HEK293 (cell line): ENCODE measurements around the gene BMP2.

Source experiments
- CTCF ChIA-PET: fragments of 350-600 bp; formaldehyde crosslinking; extraction: SDS; loops from one replicate; lab custom pipeline; 2021; ENCODE audit warnings: antibody characterized with exemption; lab: Yijun Ruan, JAX
- POLR2A ChIA-PET: fragments of 300-600 bp; formaldehyde crosslinking; extraction: SDS; loops from one replicate; lab custom pipeline; 2020; ENCODE audit warnings: antibody characterized with exemption, inconsistent platforms; lab: Yijun Ruan, JAX
- H3K27ac ChIP-seq: fragments of 200-500 bp; sonication (Bioruptor generic); 2 replicates; pipeline ENCODE4 v1.5.1; 2014; ENCODE audit warnings: low read depth, low read length, control low read depth, inconsistent platforms; ENCODE audit errors: extremely low read depth
- H3K36me3 ChIP-seq, 2 experiments: fragments of 200-500 bp in 1 of 2; sonication (Bioruptor generic) in 1 of 2; 1 replicate in 1 of 2; 2 replicates in 1 of 2; pipeline ENCODE4 v1.5.1; 2014 to 2017; ENCODE audit warnings: inconsistent platforms in 2 of 2, low read length in 2 of 2; ENCODE audit not compliant: control insufficient read depth in 2 of 2, insufficient read depth in 1 of 2
- H3K4me1 ChIP-seq: fragments of 200-500 bp; sonication (Bioruptor generic); 2 replicates; pipeline ENCODE4 v1.5.1; 2014; ENCODE audit warnings: mild to moderate bottlenecking, low read length, inconsistent platforms; ENCODE audit not compliant: control insufficient read depth, insufficient read depth
- H3K4me3 ChIP-seq: 2 replicates; pipeline ENCODE4 v1.5.1; 2011; ENCODE audit warnings: low read depth, mild to moderate bottlenecking, control low read depth, low read length, moderate library complexity
- H3K9me3 ChIP-seq: fragments of 200-500 bp; sonication (Bioruptor generic); 2 replicates; pipeline ENCODE4 v1.5.1; 2014; ENCODE audit warnings: low read depth, low read length, inconsistent platforms; ENCODE audit not compliant: control insufficient read depth, insufficient read depth
- ATF2 ChIP-seq: fragments of 450-650 bp; formaldehyde crosslinking; IDR thresholded peaks from 2 replicates; pipeline ENCODE4 v1.5.1; 2016; ENCODE audit warnings: missing biosample characterization, missing genetic modification characterization, low read depth
- KLF7 ChIP-seq: fragments of 450-650 bp; formaldehyde crosslinking; IDR thresholded peaks from 2 replicates; pipeline ENCODE4 v1.5.1; 2016; ENCODE audit warnings: missing biosample characterization, missing genetic modification characterization, borderline replicate concordance
- MZF1 ChIP-seq: fragments of 450-650 bp; formaldehyde crosslinking; IDR thresholded peaks from 2 replicates; pipeline ENCODE4 v1.5.1; 2017; ENCODE audit warnings: missing biosample characterization, missing genetic modification characterization, borderline replicate concordance
- OVOL3 ChIP-seq: fragments of 450-650 bp; formaldehyde crosslinking; IDR thresholded peaks from 2 replicates; pipeline ENCODE4 v1.5.1; 2016; ENCODE audit warnings: missing biosample characterization, missing genetic modification characterization
- SETDB1 ChIP-seq: IDR thresholded peaks from one replicate; pipeline ENCODE4 v1.6.1; 2017; ENCODE audit warnings: mild to moderate bottlenecking, low read length, moderate library complexity, mixed read lengths; ENCODE audit not compliant: insufficient read length
- SP7 ChIP-seq: fragments of 450-650 bp; formaldehyde crosslinking; IDR thresholded peaks from 2 replicates; pipeline ENCODE4 v1.5.1; 2016; ENCODE audit warnings: missing biosample characterization, missing genetic modification characterization
- YY1 ChIP-seq: fragments of 450-650 bp; formaldehyde crosslinking; IDR thresholded peaks from 2 replicates; pipeline ENCODE4 v1.5.1; 2018; ENCODE audit warnings: missing biosample characterization, missing genetic modification characterization
- ZEB2 ChIP-seq: fragments of 450-650 bp; formaldehyde crosslinking; IDR thresholded peaks from 2 replicates; pipeline ENCODE4 v1.5.1; 2016; ENCODE audit warnings: missing biosample characterization, missing genetic modification characterization
- ZFHX2 ChIP-seq: fragments of 450-650 bp; formaldehyde crosslinking; conservative IDR thresholded peaks from 2 replicates; pipeline ENCODE4 v1.5.1; 2016; ENCODE audit warnings: missing biosample characterization, missing genetic modification characterization
- ZNF114 ChIP-seq: fragments of 450-650 bp; formaldehyde crosslinking; IDR thresholded peaks from 2 replicates; pipeline ENCODE4 v1.5.0; 2017; ENCODE audit warnings: missing biosample characterization, missing genetic modification characterization
- ZNF133 ChIP-seq: fragments of 450-650 bp; formaldehyde crosslinking; IDR thresholded peaks from 2 replicates; pipeline ENCODE4 v1.5.1; 2016; ENCODE audit warnings: missing biosample characterization, missing genetic modification characterization
- ZNF155 ChIP-seq: fragments of 450-650 bp; formaldehyde crosslinking; IDR thresholded peaks from 2 replicates; pipeline ENCODE4 v1.5.1; 2016; ENCODE audit warnings: missing biosample characterization, missing genetic modification characterization
- ZNF24 ChIP-seq: fragments of 450-650 bp; formaldehyde crosslinking; IDR thresholded peaks from 2 replicates; pipeline ENCODE4 v1.5.1; 2016; ENCODE audit warnings: missing biosample characterization, missing genetic modification characterization
- ZNF26 ChIP-seq: fragments of 450-650 bp; formaldehyde crosslinking; IDR thresholded peaks from 2 replicates; pipeline ENCODE4 v1.5.1; 2016; ENCODE audit warnings: missing biosample characterization, missing genetic modification characterization
- ZNF280C ChIP-seq: fragments of 450-650 bp; formaldehyde crosslinking; IDR thresholded peaks from 2 replicates; pipeline ENCODE4 v1.5.1; 2016; ENCODE audit warnings: missing biosample characterization, missing genetic modification characterization
- ZNF335 ChIP-seq: fragments of 450-650 bp; formaldehyde crosslinking; conservative IDR thresholded peaks from 2 replicates; pipeline ENCODE4 v1.5.1; 2016; ENCODE audit warnings: missing biosample characterization, missing genetic modification characterization
- ZNF366 ChIP-seq: fragments of 450-650 bp; formaldehyde crosslinking; conservative IDR thresholded peaks from 2 replicates; pipeline ENCODE4 v1.5.1; 2016; ENCODE audit warnings: missing biosample characterization, missing genetic modification characterization
- ZNF426 ChIP-seq: fragments of 450-650 bp; formaldehyde crosslinking; IDR thresholded peaks from 2 replicates; pipeline ENCODE4 v1.5.1; 2017; ENCODE audit warnings: missing biosample characterization, missing genetic modification characterization, mild to moderate bottlenecking, inconsistent platforms, moderate library complexity
- ZNF549 ChIP-seq: fragments of 450-650 bp; IDR thresholded peaks from 2 replicates; pipeline ENCODE4 v1.5.1; 2018; ENCODE audit warnings: missing biosample characterization, missing genetic modification characterization, mild to moderate bottlenecking, inconsistent platforms, moderate library complexity
- ZNF560 ChIP-seq: fragments of 450-650 bp; formaldehyde crosslinking; IDR thresholded peaks from 2 replicates; pipeline ENCODE4 v1.5.1; 2017; ENCODE audit warnings: missing biosample characterization, missing genetic modification characterization, borderline replicate concordance
- ZNF596 ChIP-seq: fragments of 450-650 bp; IDR thresholded peaks from 2 replicates; pipeline ENCODE4 v1.5.0; 2018; ENCODE audit warnings: missing biosample characterization, mild to moderate bottlenecking, missing genetic modification characterization, moderate library complexity
- ZNF623 ChIP-seq: fragments of 450-650 bp; formaldehyde crosslinking; IDR thresholded peaks from 2 replicates; pipeline ENCODE4 v1.5.1; 2016; ENCODE audit warnings: missing biosample characterization, missing genetic modification characterization
- ZNF837 ChIP-seq: fragments of 450-650 bp; formaldehyde crosslinking; IDR thresholded peaks from 2 replicates; pipeline ENCODE4 v1.5.1; 2016; ENCODE audit warnings: missing biosample characterization, missing genetic modification characterization
- ZSCAN5A ChIP-seq: fragments of 450-650 bp; formaldehyde crosslinking; IDR thresholded peaks from 2 replicates; pipeline ENCODE4 v1.5.1; 2016; ENCODE audit warnings: missing biosample characterization, missing genetic modification characterization

Gene BMP2

GRCh38 chr20:6718662-6719368 lies 48.7 kb upstream of the BMP2 start:
- H3K27ac ChIP-seq: no peak overlapping the region
- TF ChIP-seq KLF7 (tag by site-specific recombination) (no peak), SETDB1 (peak; percentile 71), ZNF596 (tag by site-specific recombination) (no peak), ZNF549 (tag by site-specific recombination) (no peak), ZNF280C (tag by site-specific recombination) (no peak)
- ChIA-PET CTCF (interaction anchor here (0.6 to 2.2 kb wide), 7 partner anchors 11 to 1596 kb away, joined by 3 to 6 read pairs (median 4); no protein-coding TSS in a partner anchor), POLR2A (interaction anchor here (1.2 to 1.5 kb wide), 2 partner anchors 48 to 56 kb away, joined by 4 read pairs; partner anchors contain the start of gene BMP2)
- H3K9me3 ChIP-seq: no peaks in the 10 kb centered on the region
- H3K4me3 ChIP-seq: no peak overlapping the region
- no peaks in the 10 kb centered on the region for H3K36me3 ChIP-seq
- no peaks in the 10 kb centered on the region for H3K4me1 ChIP-seq

GRCh38 chr20:6719369-6719721 lies 48.1 kb upstream of the BMP2 start:
- POLR2A ChIA-PET: interaction anchor here (1.2 kb wide), 1 partner anchor 57 kb away, joined by 4 read pairs; no protein-coding TSS in a partner anchor
- Histone ChIP-seq H3K4me3 (no peak overlapping the region), H3K9me3 (no peaks in the 10 kb centered on the region), H3K27ac (no peak overlapping the region), H3K4me1 (no peaks in the 10 kb centered on the region), H3K36me3 (no peaks in the 10 kb centered on the region)
- CTCF ChIA-PET: interaction anchor here (2.2 kb wide), 1 partner anchor 78 kb away, joined by 6 read pairs; no protein-coding TSS in a partner anchor
- TF ChIP-seq MZF1 (tag by site-specific recombination) (no peak), ZNF133 (tag by site-specific recombination) (no peak), OVOL3 (tag by site-specific recombination) (no peak), ZSCAN5A (tag by site-specific recombination) (no peak), ZNF26 (tag by site-specific recombination) (no peak), ZNF623 (tag by site-specific recombination) (no peak), ZNF426 (no peak)

- ChIA-PET CTCF (no interaction called here), POLR2A (no interaction called here)
- no peaks in the 10 kb centered on the region for H3K4me1 ChIP-seq
- H3K27ac ChIP-seq: no peak overlapping the region
- no peak overlapping the region for H3K4me3 ChIP-seq
- no peaks in the 10 kb centered on the region for H3K9me3 ChIP-seq
- H3K36me3 ChIP-seq: no peaks in the 10 kb centered on the region
- TF ChIP-seq ZNF560 (no peak), ZNF24 (tag by site-specific recombination) (no peak), SP7 (tag by site-specific recombination) (no peak), ZNF155 (tag by site-specific recombination) (no peak), ZFHX2 (tag by site-specific recombination) (no peak), ZSCAN5A (tag by site-specific recombination) (no peak), ZNF366 (tag by site-specific recombination) (no peak), ZNF335 (tag by site-specific recombination) (no peak), ZEB2 (tag by site-specific recombination) (no peak), YY1 (tag by site-specific recombination) (no peak), ZNF114 (tag by site-specific recombination) (no peak), ZNF837 (tag by site-specific recombination) (no peak), ATF2 (tag by site-specific recombination) (no peak)
Measured at GRCh38 chr20:6726761-6727160, 40.7 kb upstream of the BMP2 start.
